GM12864 (cell line): Measurements from ENCODE around the gene PET100.
"Not testable (repeated sequence)": the region's sequence is repeated elsewhere in the genome, so short reads cannot be mapped to it uniquely, and the experiment has no call there.

Source experiments
- DNase-seq: peaks from one replicate; pipeline ENCODE4 v3.0.0-alpha.2; 2011; ENCODE audit warnings: low read depth
- H3K4me3 ChIP-seq: 2 replicates; pipeline ENCODE4 v1.5.1; 2011; ENCODE audit warnings: mild to moderate bottlenecking, low read depth, low read length, control low read depth
- CTCF ChIP-seq: IDR thresholded peaks from 2 replicates; pipeline ENCODE4 v1.5.1; 2011; ENCODE audit warnings: low read depth, mild to moderate bottlenecking, moderate library complexity, low read length, control low read depth, inconsistent platforms; ENCODE audit errors: missing control alignments

The PET100 gene

GRCh38 chr19:7640803-7641202, 11.2 kb downstream of the PET100 start:
- TF ChIP-seq CTCF, result no peak
- DNase-seq, result no peak
- no peak overlapping the region for H3K4me3 ChIP-seq

- no peak overlapping the region for H3K4me3 ChIP-seq
- no peak for TF ChIP-seq CTCF
- no peak for DNase-seq
Observed at GRCh38 chr19:7641290-7642276, 12.0 kb downstream of the PET100 start.

GRCh38 chr19:7642295-7643030, 12.9 kb downstream of the PET100 start:
- H3K4me3 ChIP-seq, result no peak overlapping the region
- TF ChIP-seq CTCF, result no peak
- DNase-seq, result no peak

DNA sequence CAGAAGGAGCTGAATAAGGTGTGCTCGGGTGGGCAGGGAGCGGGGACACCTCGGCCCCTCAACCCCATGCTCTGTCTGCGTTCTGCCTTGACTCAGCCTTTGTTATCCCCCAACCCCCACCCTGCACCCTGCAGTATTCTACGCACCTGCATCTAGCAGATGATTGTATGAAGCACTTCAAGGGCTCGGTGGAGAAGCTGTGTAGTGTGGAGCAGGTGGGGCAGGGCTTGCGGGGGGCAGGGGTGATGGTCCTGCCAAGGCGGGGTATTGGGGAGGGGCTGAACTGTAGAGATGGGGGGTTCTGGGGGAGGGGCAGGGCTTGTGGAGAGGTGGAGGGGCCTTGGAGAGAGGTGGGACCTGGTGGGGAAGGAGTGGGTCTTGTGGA, 13.4 kb downstream of the PET100 start:
- TF ChIP-seq CTCF, result no peak
- DNase-seq, result no peak

GRCh38 chr19:7643629-7644549, 14.3 kb downstream of the PET100 start:
- not testable (repeated sequence) for DNase-seq, H3K4me3 ChIP-seq

More for the DNA sequence above, 13.4 kb downstream of the PET100 start:
- no peak overlapping the region for H3K4me3 ChIP-seq

GRCh38 chr19:7644550-7644877, 14.9 kb downstream of the PET100 start:
- DNase-seq, result no peak
- no peak for TF ChIP-seq CTCF
- no peak overlapping the region for H3K4me3 ChIP-seq

- no peak for TF ChIP-seq CTCF
- DNase-seq, result no peak
- H3K4me3 ChIP-seq, result no peak overlapping the region
Observed at GRCh38 chr19:7645163-7645562, 15.6 kb downstream of the PET100 start.
